Activated T-helper 1 cell treated with anti-CD3 and anti-CD28 coated beads, Interleukin-12 subunit alpha, Interleukin-12 subunit beta, Interleukin-2, Interleukin-4 antibody, amounts not matched to agents 30 ng/mL and 10 ng/mL and 1 ng/mL, durations not matched to agents 14 hours and 24 hours and 36 hours (primary cell): ENCODE data around the gene ARHGAP15. TPM values are rescaled to one million over a fixed set of nuclear protein-coding genes. Genes with fewer than 3 reads are reported as not detected.

Experiments
- DNase-seq: peaks from one replicate; pipeline ENCODE4 v3.0.0; 2021; ENCODE audit warnings: low spot score
- H3K27ac Mint-ChIP-seq: one replicate; pipeline ENCODE4 v1.8.0; 2021; ENCODE audit warnings: mild to moderate bottlenecking, mixed read lengths
- H3K27me3 Mint-ChIP-seq: one replicate; pipeline ENCODE4 v1.8.0; 2022; ENCODE audit warnings: mild to moderate bottlenecking, moderate library complexity, mixed read lengths; ENCODE audit not compliant: insufficient read depth
- H3K36me3 Mint-ChIP-seq: one replicate; pipeline ENCODE4 v1.8.0; 2021; ENCODE audit warnings: low read depth, mixed read lengths
- H3K4me1 Mint-ChIP-seq: one replicate; pipeline ENCODE4 v1.8.0; 2021; ENCODE audit warnings: low read depth, mixed read lengths
- H3K4me3 Mint-ChIP-seq: one replicate; pipeline ENCODE4 v1.8.0; 2021; ENCODE audit warnings: mild to moderate bottlenecking, moderate library complexity, mixed read lengths
- H3K9me3 Mint-ChIP-seq: one replicate; pipeline ENCODE4 v1.8.0; 2021; ENCODE audit warnings: mixed read lengths
- intact Hi-C: fragments of 100-400 bp; cut with micrococcal nuclease; formaldehyde crosslinking; loops from one replicate; pipeline ENCODE4 v1.15.1; 2024
- total RNA-seq: library from RNA; stranded (reverse); gene quantifications from 2 replicates; pipeline ENCODE4 v1.2.3, GENCODE V29; 2022

Gene ARHGAP15
- total RNA-seq, 1 donor from 2014 or later: 65.3 TPM

DNA sequence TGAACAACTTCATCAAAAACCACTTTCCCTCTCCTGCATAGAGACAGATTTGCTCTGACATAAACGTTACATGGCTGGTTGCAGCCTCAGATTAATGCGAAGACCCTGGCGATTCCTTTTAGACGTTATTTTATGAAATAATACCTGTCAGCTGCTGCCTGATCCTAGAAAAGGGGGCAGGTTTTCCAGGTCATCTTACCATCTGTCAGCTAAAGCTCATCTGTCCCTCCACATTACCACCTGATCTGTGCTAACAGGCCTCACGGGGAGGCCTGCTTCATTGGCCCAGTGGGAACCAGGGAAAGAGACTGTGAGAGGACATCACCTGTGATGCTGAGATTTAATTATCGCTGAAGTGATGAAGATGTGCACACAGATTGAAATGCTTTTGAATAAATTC is 261.0 kb downstream of the ARHGAP15 start:
- H3K4me3 Mint-ChIP-seq: no peak overlapping the region
- peaks cover 9% of the 10 kb centered on the region for H3K36me3 Mint-ChIP-seq
- DNase-seq: no peak
- peaks cover 6% of the 10 kb centered on the region for H3K4me1 Mint-ChIP-seq
- intact Hi-C loops: no loop called here
- H3K27ac Mint-ChIP-seq: no peak overlapping the region
- no peaks in the 10 kb centered on the region for H3K27me3 Mint-ChIP-seq
- no peaks in the 10 kb centered on the region for H3K9me3 Mint-ChIP-seq

DNA sequence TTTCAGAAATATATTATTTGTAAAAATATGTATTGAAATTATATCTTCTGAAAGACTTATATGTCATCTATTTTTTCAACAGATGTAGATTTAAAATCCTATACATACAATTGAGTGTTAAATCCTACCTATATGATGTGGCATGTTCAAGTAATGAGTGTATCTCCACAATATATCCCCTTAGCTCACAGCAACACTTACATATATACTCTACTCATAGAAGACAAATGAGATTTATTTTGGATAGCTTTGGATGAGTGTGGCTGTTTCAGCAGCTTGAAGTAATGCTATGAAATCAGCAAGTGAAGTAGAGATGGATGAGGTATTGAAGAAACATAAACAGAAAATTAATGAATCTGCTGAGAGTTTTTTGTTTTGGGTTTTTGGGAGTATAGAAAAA is 263.1 kb downstream of the ARHGAP15 start:
- Mint-ChIP-seq H3K4me1 (peaks cover 16% of the 10 kb centered on the region), H3K36me3 (peaks cover 12% of the 10 kb centered on the region), H3K4me3 (no peak overlapping the region), H3K27ac (no peak overlapping the region), H3K27me3 (no peaks in the 10 kb centered on the region), H3K9me3 (no peaks in the 10 kb centered on the region)
- intact Hi-C loops: no loop called here
- no peak for DNase-seq

DNA sequence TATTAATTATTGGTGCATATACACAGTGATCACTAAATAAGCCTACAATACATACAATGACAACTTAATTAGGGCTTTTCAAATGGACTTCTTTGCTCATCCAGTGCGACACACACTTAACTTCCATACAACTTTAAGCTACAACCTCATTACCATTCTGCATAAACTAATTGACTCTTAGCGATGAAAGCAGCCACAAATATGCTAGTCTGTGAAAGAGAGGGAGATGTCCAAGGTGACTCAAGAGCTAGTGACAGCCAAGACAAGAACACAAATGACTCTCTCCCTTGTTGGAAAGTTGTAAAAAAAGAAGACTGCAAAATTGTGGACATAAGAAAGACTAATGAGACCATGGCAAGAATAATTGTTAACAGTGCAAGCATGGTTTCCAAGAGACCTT is 264.8 kb downstream of the ARHGAP15 start:
- no peak for DNase-seq
- H3K4me3 Mint-ChIP-seq: no peak overlapping the region
- peaks cover 9% of the 10 kb centered on the region for H3K36me3 Mint-ChIP-seq
- H3K27ac Mint-ChIP-seq: no peak overlapping the region
- intact Hi-C loops: no loop called here
- no peaks in the 10 kb centered on the region for H3K27me3 Mint-ChIP-seq
- peaks cover 28% of the 10 kb centered on the region for H3K4me1 Mint-ChIP-seq
- no peaks in the 10 kb centered on the region for H3K9me3 Mint-ChIP-seq

DNA sequence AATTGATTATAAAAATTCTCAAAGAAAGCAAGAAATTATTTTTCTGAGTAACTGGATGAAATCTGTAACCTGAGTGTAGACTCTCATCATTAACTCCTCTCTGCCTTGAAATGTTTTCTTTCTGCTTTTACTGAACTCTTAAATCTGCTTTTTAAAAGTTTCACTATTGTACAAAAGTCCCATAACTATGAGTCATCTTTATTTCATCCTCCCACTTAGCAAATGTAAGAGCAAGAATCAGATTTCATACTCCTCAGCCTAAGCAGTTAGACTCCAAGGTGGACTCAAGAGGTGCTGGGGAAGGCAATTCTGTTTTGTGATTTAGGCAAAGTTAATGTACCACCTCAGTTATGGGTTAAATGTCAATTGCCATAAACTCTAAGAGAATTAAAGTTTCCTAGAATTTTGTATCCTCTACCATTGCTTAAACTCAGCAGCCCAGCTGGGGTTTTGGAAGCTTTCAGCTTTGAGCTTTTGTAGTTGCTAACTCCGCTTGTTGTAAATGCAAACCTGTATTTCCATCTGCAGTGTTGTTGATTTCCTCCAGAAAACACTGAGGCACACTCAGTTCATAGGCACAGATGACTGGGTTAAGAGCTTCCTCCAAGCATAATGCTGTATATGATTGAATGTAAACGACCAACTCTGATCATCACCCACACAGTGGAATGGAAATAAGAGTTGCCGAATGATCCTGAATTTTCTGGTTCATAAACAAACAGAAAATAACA is 268.8 kb downstream of the ARHGAP15 start:
- Mint-ChIP-seq H3K4me1 (peaks cover 23% of the 10 kb centered on the region), H3K27me3 (no peaks in the 10 kb centered on the region), H3K9me3 (no peaks in the 10 kb centered on the region), H3K27ac (peak overlapping the region; percentile 67), H3K4me3 (no peak overlapping the region), H3K36me3 (peaks cover 9% of the 10 kb centered on the region)
- intact Hi-C loops: loop anchor here (1.0 kb wide), 1 partner anchor 70 kb away; no protein-coding TSS in a partner anchor
- DNase-seq: no peak

DNA sequence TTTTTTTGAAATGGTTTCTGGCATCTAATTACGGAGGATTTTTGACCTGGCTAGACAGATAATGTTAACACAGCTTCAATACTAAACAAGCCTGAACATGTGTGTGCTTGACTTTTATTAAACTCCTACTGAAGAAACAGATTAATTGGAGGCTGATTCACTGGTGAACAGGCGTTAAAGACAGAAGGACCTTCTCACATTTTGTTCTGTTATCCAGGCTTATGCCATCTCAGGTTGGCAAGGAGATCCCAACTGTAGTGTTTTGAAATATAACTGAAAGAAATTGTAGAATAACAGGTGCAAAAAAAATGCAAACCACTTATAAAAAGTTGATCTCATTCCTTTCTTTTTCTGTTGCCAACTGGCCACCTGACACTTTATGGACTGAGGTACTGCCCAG is 269.6 kb downstream of the ARHGAP15 start:
- H3K27ac Mint-ChIP-seq: no peak overlapping the region
- peaks cover 23% of the 10 kb centered on the region for H3K4me1 Mint-ChIP-seq
- no peaks in the 10 kb centered on the region for H3K27me3 Mint-ChIP-seq
- intact Hi-C loops: loop anchor here (1.0 kb wide), 1 partner anchor 70 kb away; no protein-coding TSS in a partner anchor
- H3K4me3 Mint-ChIP-seq: no peak overlapping the region
- H3K9me3 Mint-ChIP-seq: no peaks in the 10 kb centered on the region
- H3K36me3 Mint-ChIP-seq: peaks cover 9% of the 10 kb centered on the region
- DNase-seq: no peak

DNA sequence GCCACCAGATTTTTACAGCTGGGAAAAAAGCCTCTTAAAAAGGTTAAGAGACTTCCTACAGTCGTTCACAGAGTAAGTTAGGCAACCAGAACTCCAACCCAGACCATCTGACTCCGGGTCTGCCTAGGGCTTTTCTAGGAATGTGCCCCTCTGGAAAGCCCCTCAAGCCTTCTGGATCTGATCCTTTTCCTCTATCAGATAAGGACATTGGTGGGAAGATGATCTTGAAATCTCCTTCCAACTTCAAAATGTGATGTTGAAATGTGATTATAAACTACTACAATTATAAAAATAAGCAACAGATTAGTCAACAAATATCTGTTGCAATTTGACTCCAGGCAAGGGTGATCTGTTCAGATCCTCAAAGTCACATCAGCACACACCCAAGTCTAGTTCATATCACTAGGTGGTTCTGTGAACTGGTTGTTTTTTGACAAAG is 270.4 kb downstream of the ARHGAP15 start:
- no peak overlapping the region for H3K4me3 Mint-ChIP-seq
- no peak for DNase-seq
- H3K27ac Mint-ChIP-seq: no peak overlapping the region
- no peaks in the 10 kb centered on the region for H3K9me3 Mint-ChIP-seq
- intact Hi-C loops: no loop called here
- H3K4me1 Mint-ChIP-seq: peaks cover 23% of the 10 kb centered on the region
- H3K27me3 Mint-ChIP-seq: no peaks in the 10 kb centered on the region
- peaks cover 12% of the 10 kb centered on the region for H3K36me3 Mint-ChIP-seq

DNA sequence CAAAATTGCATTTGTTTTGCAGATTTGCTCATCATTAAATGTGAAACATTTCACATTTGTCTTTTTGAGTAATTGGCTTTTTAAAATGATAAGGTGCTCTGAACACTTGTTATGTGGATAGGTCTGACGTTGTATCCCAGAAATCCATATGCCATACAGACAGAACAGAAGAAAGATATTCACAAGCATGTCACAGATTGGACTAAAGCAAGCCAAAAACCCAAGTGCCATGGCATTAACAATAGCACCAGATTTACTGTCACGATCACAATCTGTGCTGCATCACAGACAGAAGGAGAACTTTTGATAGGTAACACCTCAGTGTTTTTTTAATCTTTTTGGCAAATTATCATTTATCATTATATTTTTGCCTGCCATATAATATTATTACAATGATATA is 272.6 kb downstream of the ARHGAP15 start:
- Mint-ChIP-seq H3K27ac (no peak overlapping the region), H3K4me1 (peaks cover 25% of the 10 kb centered on the region), H3K36me3 (peaks cover 11% of the 10 kb centered on the region), H3K27me3 (no peaks in the 10 kb centered on the region), H3K9me3 (no peaks in the 10 kb centered on the region), H3K4me3 (no peak overlapping the region)
- DNase-seq: no peak
- intact Hi-C loops: no loop called here

DNA sequence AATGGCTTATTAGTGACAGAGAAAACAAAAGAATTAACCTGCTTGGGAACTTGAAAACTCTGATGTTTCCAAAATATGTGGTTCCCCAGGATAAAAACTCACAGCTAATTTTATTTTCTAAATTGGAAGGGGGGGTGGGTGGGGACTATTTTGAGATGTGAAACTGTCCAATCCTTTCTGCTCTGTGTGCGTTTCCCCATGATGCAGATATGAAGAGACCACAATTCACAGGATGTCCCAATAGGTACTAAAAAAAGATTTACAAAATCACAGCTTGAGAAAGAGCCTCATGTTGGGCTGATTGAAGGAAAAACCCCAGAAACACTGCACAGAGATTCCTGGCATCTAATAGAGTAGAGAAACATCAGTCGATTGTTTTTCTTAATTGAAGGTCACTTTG is 273.2 kb downstream of the ARHGAP15 start:
- no peak for DNase-seq
- no peaks in the 10 kb centered on the region for H3K27me3 Mint-ChIP-seq
- intact Hi-C loops: no loop called here
- H3K27ac Mint-ChIP-seq: no peak overlapping the region
- H3K9me3 Mint-ChIP-seq: no peaks in the 10 kb centered on the region
- peaks cover 11% of the 10 kb centered on the region for H3K36me3 Mint-ChIP-seq
- peaks cover 26% of the 10 kb centered on the region for H3K4me1 Mint-ChIP-seq
- H3K4me3 Mint-ChIP-seq: no peak overlapping the region

DNA sequence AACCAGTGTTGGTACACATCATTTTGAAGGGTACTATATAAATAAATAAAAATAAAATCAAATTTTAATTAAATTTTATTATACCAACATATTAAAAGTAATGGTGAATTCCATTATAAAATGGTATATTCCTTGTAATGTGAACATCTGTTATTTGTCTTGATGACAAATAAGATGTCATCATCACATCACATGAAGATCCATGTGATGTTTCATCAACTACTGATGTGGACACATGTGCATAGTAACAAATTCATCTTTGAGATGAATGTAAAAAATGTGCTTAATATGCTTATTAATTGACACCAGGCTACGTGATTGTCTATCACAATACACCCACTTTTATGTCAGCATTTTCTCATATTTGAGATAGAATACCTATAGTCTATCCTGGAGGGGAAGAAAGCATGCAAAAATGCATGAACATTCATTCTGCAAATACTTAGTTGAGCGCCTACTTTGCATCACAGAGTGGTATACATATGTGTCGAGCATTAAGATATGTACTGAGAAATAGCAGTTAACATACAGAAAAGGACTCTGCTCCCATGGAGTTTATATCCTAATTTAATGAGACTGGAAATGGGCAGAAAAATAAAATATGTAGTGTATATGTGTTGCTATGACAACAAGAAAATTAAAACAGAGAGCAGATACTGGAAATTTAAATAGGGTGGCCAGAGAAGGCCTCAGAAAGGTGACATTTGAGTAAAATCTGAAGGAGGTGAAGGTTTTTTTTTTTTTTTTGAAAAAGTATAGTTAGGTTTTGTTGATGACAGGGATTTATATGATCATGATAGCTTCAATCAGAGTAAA is 281.1 kb downstream of the ARHGAP15 start:
- intact Hi-C loops: loop anchor here (1.0 kb wide), 1 partner anchor 58 kb away; no protein-coding TSS in a partner anchor
- no peaks in the 10 kb centered on the region for H3K9me3 Mint-ChIP-seq
- no peak overlapping the region for H3K4me3 Mint-ChIP-seq
- H3K36me3 Mint-ChIP-seq: peaks cover 11% of the 10 kb centered on the region
- no peak for DNase-seq
- no peaks in the 10 kb centered on the region for H3K27me3 Mint-ChIP-seq
- no peak overlapping the region for H3K27ac Mint-ChIP-seq
- peaks cover 13% of the 10 kb centered on the region for H3K4me1 Mint-ChIP-seq

DNA sequence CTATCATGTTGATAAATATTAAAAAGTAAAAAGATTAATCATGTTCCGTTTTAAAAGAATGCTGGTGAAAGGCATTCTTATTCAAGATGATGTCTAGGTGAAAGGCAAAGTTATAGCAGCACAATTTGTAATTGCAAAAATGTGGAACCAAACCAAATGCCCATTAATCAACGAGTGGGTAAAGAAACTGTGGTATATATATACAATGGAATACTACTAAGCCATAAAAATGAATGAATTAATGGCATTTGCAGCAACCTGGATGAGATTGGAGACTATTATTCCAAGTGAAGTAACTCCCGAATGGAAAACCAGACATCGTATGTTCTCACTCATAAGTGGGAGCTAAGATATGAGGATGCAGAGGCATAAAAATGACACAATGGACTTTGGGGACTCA is 286.4 kb downstream of the ARHGAP15 start:
- no peak overlapping the region for H3K4me3 Mint-ChIP-seq
- H3K9me3 Mint-ChIP-seq: no peaks in the 10 kb centered on the region
- DNase-seq: no peak
- no peaks in the 10 kb centered on the region for H3K27me3 Mint-ChIP-seq
- peaks cover 3% of the 10 kb centered on the region for H3K36me3 Mint-ChIP-seq
- intact Hi-C loops: no loop called here
- peaks cover under 1% of the 10 kb centered on the region for H3K4me1 Mint-ChIP-seq
- H3K27ac Mint-ChIP-seq: no peak overlapping the region

DNA sequence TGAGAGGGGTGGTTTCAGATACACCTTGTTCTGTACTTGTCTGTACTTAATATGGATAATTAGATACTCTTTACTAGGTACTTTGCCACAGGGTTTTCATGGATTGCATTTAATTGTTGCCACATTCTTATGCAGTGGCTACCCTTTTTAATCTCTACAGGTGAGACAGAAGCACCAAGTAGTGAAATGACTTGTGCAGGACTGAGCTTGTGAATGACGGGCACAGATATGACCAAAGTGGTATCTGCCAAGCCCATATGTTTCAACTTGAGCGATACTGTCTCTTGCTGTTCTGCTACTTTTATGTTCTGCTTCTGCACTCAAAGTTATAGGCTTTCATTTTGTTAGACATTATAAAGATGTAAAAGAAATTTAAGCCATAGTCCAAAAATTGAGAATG is 288.2 kb downstream of the ARHGAP15 start:
- no peak for DNase-seq
- Mint-ChIP-seq H3K9me3 (no peaks in the 10 kb centered on the region), H3K27me3 (no peaks in the 10 kb centered on the region), H3K27ac (no peak overlapping the region), H3K4me1 (peaks cover 17% of the 10 kb centered on the region), H3K36me3 (peaks cover 7% of the 10 kb centered on the region), H3K4me3 (no peak overlapping the region)
- intact Hi-C loops: no loop called here

DNA sequence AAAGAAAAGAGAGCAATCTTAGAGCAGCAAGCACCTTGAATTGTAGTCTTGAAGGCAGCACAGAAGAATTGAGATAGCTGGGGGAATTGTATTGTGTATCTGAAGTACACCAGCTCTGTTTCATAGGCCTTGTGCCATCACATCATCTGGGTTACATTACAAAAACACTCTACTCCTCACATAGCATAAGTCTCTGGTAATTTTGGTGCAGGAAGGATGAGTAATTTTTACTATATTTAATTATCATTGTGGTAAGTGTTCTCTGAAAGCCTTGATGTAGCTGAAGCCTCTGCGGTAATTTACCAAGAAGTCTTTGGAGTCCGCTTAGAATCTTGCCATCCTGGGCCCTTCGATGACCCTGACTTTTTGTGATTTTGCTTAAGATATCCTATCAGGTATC is 291.1 kb downstream of the ARHGAP15 start:
- H3K9me3 Mint-ChIP-seq: no peaks in the 10 kb centered on the region
- peaks cover 8% of the 10 kb centered on the region for H3K36me3 Mint-ChIP-seq
- H3K27ac Mint-ChIP-seq: no peak overlapping the region
- no peaks in the 10 kb centered on the region for H3K27me3 Mint-ChIP-seq
- intact Hi-C loops: no loop called here
- H3K4me3 Mint-ChIP-seq: no peak overlapping the region
- no peak for DNase-seq
- peaks cover 30% of the 10 kb centered on the region for H3K4me1 Mint-ChIP-seq

DNA sequence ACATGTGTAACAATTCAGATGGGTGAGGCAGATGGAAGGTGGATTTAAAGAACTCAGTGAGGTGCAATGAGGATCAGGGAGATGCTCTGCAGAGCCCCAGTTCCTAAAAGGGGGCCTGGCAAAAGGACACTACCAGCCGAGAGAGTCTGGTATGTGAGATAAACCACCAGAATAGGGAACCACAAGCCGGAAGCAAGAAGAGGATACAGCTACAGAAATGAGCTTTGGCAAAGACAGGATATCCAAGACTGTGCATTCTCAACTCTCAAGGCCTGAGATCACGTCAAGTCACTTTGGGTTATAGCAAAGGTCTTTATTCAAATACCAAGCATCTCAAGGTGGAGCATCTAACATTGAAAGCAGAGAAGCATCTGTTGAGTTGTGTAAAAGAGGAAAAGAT is 293.5 kb downstream of the ARHGAP15 start:
- intact Hi-C loops: no loop called here
- Mint-ChIP-seq H3K27me3 (no peaks in the 10 kb centered on the region), H3K9me3 (no peaks in the 10 kb centered on the region), H3K4me1 (peaks cover 30% of the 10 kb centered on the region), H3K27ac (no peak overlapping the region), H3K36me3 (peaks cover 10% of the 10 kb centered on the region), H3K4me3 (no peak overlapping the region)
- DNase-seq: no peak
